SK-N-SH treated with all-trans-retinoic acid at 6 μM for 48 hours (cell line): Measurements from ENCODE around the gene ARSK.

Experiments
- ATAC-seq: fragments of 200-7000 bp; cut with Tn5 transposase; 3 replicates; pipeline ENCODE4 v1.9.1; 2020; ENCODE audit warnings: mild to moderate bottlenecking, moderate library complexity
- ARNTL ChIP-seq: fragments of 450-650 bp; formaldehyde crosslinking; IDR thresholded peaks from 2 replicates; pipeline ENCODE4 v1.5.0; 2020; ENCODE audit warnings: low read depth, mild to moderate bottlenecking, moderate library complexity, borderline replicate concordance
- BACH2 ChIP-seq: fragments of 250-450 bp; sonication (Bioruptor Pico); IDR thresholded peaks from 2 replicates; pipeline ENCODE4 v1.9.0; 2021; ENCODE audit warnings: mild to moderate bottlenecking, borderline replicate concordance
- CSDC2 ChIP-seq: fragments of 250-450 bp; sonication (Bioruptor Pico); IDR thresholded peaks from 2 replicates; pipeline ENCODE4 v1.5.0; 2020; ENCODE audit warnings: mild to moderate bottlenecking, moderate library complexity
- ESRRG ChIP-seq: fragments of 250-450 bp; sonication (Bioruptor Pico); IDR thresholded peaks from 2 replicates; pipeline ENCODE4 v1.6.1; 2021; ENCODE audit warnings: mild to moderate bottlenecking
- GLIS3 ChIP-seq: fragments of 250-450 bp; sonication (Bioruptor Pico); IDR thresholded peaks from 2 replicates; pipeline ENCODE4 v1.5.0; 2020; ENCODE audit warnings: mild to moderate bottlenecking, moderate library complexity
- ISL1 ChIP-seq: fragments of 250-450 bp; sonication (Bioruptor Pico); IDR thresholded peaks from 2 replicates; pipeline ENCODE4 v2.1.2; 2022; ENCODE audit warnings: mild to moderate bottlenecking, moderate library complexity
- OSR1 ChIP-seq: fragments of 250-450 bp; sonication (Bioruptor Pico); IDR thresholded peaks from 2 replicates; pipeline ENCODE4 v1.8.0; 2022; ENCODE audit warnings: moderate library complexity, mild to moderate bottlenecking, inconsistent platforms
- PPARA ChIP-seq: fragments of 250-450 bp; sonication (Bioruptor Pico); IDR thresholded peaks from 2 replicates; pipeline ENCODE4 v1.5.0; 2020; ENCODE audit warnings: mild to moderate bottlenecking, borderline replicate concordance
- RARB ChIP-seq: fragments of 250-450 bp; sonication (Bioruptor Pico); IDR thresholded peaks from 2 replicates; pipeline ENCODE4 v1.8.0; 2021; ENCODE audit warnings: mild to moderate bottlenecking, moderate library complexity
- SNAI2 ChIP-seq: fragments of 250-450 bp; sonication (Bioruptor Pico); IDR thresholded peaks from 2 replicates; pipeline ENCODE4 v1.5.0; 2020; ENCODE audit warnings: mild to moderate bottlenecking, moderate library complexity
- TCF4 ChIP-seq: fragments of 250-450 bp; sonication (Bioruptor Pico); IDR thresholded peaks from 2 replicates; pipeline ENCODE4 v1.8.0; 2021; ENCODE audit warnings: mild to moderate bottlenecking, moderate library complexity, borderline replicate concordance
- TOX ChIP-seq: fragments of 250-450 bp; sonication (Bioruptor Pico); IDR thresholded peaks from 2 replicates; pipeline ENCODE4 v1.8.0; 2021; ENCODE audit warnings: mild to moderate bottlenecking, moderate library complexity, borderline replicate concordance
- ZFP3 ChIP-seq: fragments of 250-450 bp; sonication (Bioruptor Pico); IDR thresholded peaks from 2 replicates; pipeline ENCODE4 v1.5.0; 2020; ENCODE audit warnings: mild to moderate bottlenecking, moderate library complexity
- ZFP30 ChIP-seq: fragments of 450-650 bp; formaldehyde crosslinking; IDR thresholded peaks from 2 replicates; pipeline ENCODE4 v1.5.0; 2022; ENCODE audit warnings: mild to moderate bottlenecking, moderate library complexity
- ZNF565 ChIP-seq: fragments of 450-650 bp; formaldehyde crosslinking; conservative IDR thresholded peaks from 2 replicates; pipeline ENCODE4 v1.5.0; 2020; ENCODE audit warnings: low read depth, mild to moderate bottlenecking, moderate library complexity
- ZNF70 ChIP-seq: fragments of 450-650 bp; formaldehyde crosslinking; IDR thresholded peaks from 2 replicates; pipeline ENCODE4 v1.5.0; 2020; ENCODE audit warnings: mild to moderate bottlenecking, moderate library complexity
- ZNF8 ChIP-seq: fragments of 450-650 bp; formaldehyde crosslinking; IDR thresholded peaks from 2 replicates; pipeline ENCODE4 v1.5.0; 2020; ENCODE audit warnings: mild to moderate bottlenecking, moderate library complexity
- TF ChIP-seq, protein P1 (sequence below): fragments of 250-450 bp; sonication (Bioruptor Pico); IDR thresholded peaks from 2 replicates; pipeline ENCODE4 v1.8.0; 2020; ENCODE audit warnings: mild to moderate bottlenecking, moderate library complexity, borderline replicate concordance
- TF ChIP-seq, protein P2 (sequence below): fragments of 250-450 bp; sonication (Bioruptor Pico); IDR thresholded peaks from 2 replicates; pipeline ENCODE4 v1.5.1; 2020; ENCODE audit warnings: low read depth, mild to moderate bottlenecking, moderate library complexity
- TF ChIP-seq, protein P3 (sequence below): fragments of 250-450 bp; sonication (Bioruptor Pico); IDR thresholded peaks from 2 replicates; pipeline ENCODE4 v1.5.0; 2020; ENCODE audit warnings: mild to moderate bottlenecking, moderate library complexity
- TF ChIP-seq, protein P4 (sequence below): fragments of 250-450 bp; sonication (Bioruptor Pico); IDR thresholded peaks from 2 replicates; pipeline ENCODE4 v1.8.0; 2021; ENCODE audit warnings: low read depth, mild to moderate bottlenecking, moderate library complexity, borderline replicate concordance
- TF ChIP-seq, protein P5 (sequence below): fragments of 250-450 bp; sonication (Bioruptor Pico); IDR thresholded peaks from 2 replicates; pipeline ENCODE4 v1.5.1; 2021; ENCODE audit warnings: mild to moderate bottlenecking, moderate library complexity

The ARSK gene

DNA sequence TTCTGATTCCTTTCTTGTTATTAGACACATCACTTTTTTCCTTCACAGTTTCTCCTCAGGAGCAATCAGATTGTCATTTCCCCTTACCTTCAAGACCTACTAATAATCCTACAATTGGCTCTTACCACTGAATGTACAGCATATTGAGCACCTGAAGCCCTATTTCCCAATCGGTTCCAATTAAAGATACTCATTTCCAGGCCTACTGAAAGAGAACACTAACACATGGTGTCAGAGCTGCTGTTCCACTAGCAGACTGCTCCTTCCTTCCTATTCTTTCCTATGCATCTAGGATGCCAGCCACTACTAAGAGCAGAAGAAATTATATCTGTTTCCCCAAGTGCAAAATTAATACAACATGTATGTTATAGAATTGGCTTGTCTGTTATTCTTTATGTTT, 34.7 kb upstream of the ARSK start (continued):
- TF ChIP-seq, protein P1, sequence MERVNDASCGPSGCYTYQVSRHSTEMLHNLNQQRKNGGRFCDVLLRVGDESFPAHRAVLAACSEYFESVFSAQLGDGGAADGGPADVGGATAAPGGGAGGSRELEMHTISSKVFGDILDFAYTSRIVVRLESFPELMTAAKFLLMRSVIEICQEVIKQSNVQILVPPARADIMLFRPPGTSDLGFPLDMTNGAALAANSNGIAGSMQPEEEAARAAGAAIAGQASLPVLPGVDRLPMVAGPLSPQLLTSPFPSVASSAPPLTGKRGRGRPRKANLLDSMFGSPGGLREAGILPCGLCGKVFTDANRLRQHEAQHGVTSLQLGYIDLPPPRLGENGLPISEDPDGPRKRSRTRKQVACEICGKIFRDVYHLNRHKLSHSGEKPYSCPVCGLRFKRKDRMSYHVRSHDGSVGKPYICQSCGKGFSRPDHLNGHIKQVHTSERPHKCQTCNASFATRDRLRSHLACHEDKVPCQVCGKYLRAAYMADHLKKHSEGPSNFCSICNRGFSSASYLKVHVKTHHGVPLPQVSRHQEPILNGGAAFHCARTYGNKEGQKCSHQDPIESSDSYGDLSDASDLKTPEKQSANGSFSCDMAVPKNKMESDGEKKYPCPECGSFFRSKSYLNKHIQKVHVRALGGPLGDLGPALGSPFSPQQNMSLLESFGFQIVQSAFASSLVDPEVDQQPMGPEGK = no peak
- TF ChIP-seq ZFP3 (CRISPR knock-in tag) (no peak), OSR1 (CRISPR knock-in tag) (no peak), TOX (CRISPR knock-in tag) (no peak), PPARA (CRISPR knock-in tag) (no peak)

DNA sequence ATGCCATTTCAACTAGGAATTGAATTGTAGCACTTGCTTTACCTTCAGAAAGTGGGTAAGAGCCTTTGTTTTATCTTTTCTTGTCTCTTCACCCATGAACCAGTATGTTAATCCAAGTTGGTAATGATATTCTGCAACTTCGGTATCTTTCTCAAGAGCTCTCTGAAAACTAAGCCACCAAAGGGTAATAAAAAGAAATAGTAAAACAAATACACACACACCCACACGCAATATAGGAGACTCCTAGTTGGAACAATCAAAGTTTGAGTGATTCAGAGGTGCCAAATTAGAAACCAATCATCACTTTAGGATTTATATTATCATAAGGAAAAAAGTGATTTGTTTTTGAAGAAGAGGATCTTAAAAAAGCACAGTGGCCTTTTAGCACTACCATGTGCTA, 30.5 kb upstream of the ARSK start:
- TF ChIP-seq GLIS3 (CRISPR knock-in tag) = no peak
- TF ChIP-seq, protein P1 = no peak
- no peak for TF ChIP-seq ZFP3 (CRISPR knock-in tag)
- no peak for TF ChIP-seq ISL1
- TF ChIP-seq ZFP30 (CRISPR knock-in tag) = no peak
- TF ChIP-seq, protein P2, sequence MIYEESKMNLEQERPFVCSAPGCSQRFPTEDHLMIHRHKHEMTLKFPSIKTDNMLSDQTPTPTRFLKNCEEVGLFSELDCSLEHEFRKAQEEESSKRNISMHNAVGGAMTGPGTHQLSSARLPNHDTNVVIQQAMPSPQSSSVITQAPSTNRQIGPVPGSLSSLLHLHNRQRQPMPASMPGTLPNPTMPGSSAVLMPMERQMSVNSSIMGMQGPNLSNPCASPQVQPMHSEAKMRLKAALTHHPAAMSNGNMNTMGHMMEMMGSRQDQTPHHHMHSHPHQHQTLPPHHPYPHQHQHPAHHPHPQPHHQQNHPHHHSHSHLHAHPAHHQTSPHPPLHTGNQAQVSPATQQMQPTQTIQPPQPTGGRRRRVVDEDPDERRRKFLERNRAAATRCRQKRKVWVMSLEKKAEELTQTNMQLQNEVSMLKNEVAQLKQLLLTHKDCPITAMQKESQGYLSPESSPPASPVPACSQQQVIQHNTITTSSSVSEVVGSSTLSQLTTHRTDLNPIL (CRISPR knock-in tag) = no peak
- no peak for TF ChIP-seq ESRRG (CRISPR knock-in tag)
- no peak for TF ChIP-seq BACH2 (CRISPR knock-in tag)
- TF ChIP-seq SNAI2 (CRISPR knock-in tag) = no peak
- TF ChIP-seq, protein P3, sequence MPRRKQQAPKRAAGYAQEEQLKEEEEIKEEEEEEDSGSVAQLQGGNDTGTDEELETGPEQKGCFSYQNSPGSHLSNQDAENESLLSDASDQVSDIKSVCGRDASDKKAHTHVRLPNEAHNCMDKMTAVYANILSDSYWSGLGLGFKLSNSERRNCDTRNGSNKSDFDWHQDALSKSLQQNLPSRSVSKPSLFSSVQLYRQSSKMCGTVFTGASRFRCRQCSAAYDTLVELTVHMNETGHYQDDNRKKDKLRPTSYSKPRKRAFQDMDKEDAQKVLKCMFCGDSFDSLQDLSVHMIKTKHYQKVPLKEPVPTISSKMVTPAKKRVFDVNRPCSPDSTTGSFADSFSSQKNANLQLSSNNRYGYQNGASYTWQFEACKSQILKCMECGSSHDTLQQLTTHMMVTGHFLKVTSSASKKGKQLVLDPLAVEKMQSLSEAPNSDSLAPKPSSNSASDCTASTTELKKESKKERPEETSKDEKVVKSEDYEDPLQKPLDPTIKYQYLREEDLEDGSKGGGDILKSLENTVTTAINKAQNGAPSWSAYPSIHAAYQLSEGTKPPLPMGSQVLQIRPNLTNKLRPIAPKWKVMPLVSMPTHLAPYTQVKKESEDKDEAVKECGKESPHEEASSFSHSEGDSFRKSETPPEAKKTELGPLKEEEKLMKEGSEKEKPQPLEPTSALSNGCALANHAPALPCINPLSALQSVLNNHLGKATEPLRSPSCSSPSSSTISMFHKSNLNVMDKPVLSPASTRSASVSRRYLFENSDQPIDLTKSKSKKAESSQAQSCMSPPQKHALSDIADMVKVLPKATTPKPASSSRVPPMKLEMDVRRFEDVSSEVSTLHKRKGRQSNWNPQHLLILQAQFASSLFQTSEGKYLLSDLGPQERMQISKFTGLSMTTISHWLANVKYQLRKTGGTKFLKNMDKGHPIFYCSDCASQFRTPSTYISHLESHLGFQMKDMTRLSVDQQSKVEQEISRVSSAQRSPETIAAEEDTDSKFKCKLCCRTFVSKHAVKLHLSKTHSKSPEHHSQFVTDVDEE (CRISPR knock-in tag) = no peak
- no peak for TF ChIP-seq RARB (CRISPR knock-in tag)
- no peak for TF ChIP-seq OSR1 (CRISPR knock-in tag)
- no peak for TF ChIP-seq ZNF565 (CRISPR knock-in tag)
- no peak for TF ChIP-seq CSDC2 (CRISPR knock-in tag)
- no peak for TF ChIP-seq ZNF8 (CRISPR knock-in tag)
- no peak for TF ChIP-seq ZNF70 (CRISPR knock-in tag)
- TF ChIP-seq, protein P4, sequence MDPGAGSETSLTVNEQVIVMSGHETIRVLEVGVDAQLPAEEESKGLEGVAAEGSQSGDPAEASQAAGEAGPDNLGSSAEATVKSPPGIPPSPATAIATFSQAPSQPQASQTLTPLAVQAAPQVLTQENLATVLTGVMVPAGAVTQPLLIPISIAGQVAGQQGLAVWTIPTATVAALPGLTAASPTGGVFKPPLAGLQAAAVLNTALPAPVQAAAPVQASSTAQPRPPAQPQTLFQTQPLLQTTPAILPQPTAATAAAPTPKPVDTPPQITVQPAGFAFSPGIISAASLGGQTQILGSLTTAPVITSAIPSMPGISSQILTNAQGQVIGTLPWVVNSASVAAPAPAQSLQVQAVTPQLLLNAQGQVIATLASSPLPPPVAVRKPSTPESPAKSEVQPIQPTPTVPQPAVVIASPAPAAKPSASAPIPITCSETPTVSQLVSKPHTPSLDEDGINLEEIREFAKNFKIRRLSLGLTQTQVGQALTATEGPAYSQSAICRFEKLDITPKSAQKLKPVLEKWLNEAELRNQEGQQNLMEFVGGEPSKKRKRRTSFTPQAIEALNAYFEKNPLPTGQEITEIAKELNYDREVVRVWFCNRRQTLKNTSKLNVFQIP (CRISPR knock-in tag) = no peak
- no peak for ATAC-seq

DNA sequence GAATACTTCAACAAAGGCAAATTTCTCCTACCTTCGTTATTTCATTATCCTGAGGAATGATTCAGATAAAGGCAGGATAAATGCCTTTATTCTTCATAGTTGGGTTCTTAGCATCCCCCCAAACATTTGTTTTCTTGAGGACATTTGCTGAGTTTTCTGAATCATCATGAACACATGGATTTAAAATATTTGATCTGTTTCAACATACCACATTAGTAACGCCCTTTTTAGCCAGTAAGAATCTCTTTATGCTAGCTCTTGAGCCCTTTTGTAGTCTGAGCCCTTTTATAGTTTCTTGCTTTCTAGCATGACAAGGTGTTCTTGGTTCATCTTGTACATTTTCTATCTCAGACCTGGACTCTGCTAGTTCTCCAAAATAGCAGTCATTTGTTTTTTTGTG, 28.0 kb upstream of the ARSK start:
- ATAC-seq = no peak
- TF ChIP-seq, protein P4 (CRISPR knock-in tag) = no peak
- no peak for TF ChIP-seq PPARA (CRISPR knock-in tag)
- TF ChIP-seq, protein P5, sequence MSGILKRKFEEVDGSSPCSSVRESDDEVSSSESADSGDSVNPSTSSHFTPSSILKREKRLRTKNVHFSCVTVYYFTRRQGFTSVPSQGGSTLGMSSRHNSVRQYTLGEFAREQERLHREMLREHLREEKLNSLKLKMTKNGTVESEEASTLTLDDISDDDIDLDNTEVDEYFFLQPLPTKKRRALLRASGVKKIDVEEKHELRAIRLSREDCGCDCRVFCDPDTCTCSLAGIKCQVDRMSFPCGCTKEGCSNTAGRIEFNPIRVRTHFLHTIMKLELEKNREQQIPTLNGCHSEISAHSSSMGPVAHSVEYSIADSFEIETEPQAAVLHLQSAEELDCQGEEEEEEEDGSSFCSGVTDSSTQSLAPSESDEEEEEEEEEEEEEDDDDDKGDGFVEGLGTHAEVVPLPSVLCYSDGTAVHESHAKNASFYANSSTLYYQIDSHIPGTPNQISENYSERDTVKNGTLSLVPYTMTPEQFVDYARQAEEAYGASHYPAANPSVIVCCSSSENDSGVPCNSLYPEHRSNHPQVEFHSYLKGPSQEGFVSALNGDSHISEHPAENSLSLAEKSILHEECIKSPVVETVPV (CRISPR knock-in tag) = no peak
- TF ChIP-seq ZFP3 (CRISPR knock-in tag) = no peak
- TF ChIP-seq, protein P3 (CRISPR knock-in tag) = no peak
- TF ChIP-seq TCF4 (CRISPR knock-in tag) = no peak
- no peak for TF ChIP-seq TOX (CRISPR knock-in tag)
- no peak for TF ChIP-seq ARNTL (CRISPR knock-in tag)
- TF ChIP-seq ISL1 = no peak
- no peak for TF ChIP-seq ZNF565 (CRISPR knock-in tag)
